Mesothelial cell of epicardium (in vitro differentiated cells): ENCODE measurements around the gene ATG2A. TPM values are rescaled to one million over a fixed set of nuclear protein-coding genes. Genes with fewer than 3 reads are reported as not detected.

Experiments
- DNase-seq, 2 experiments: peaks; one replicate each; pipeline ENCODE4 v3.0.0; 2021; ENCODE audit warnings: low spot score in 2 of 2; ENCODE audit not compliant: unreplicated experiment in 2 of 2
- H3K27ac Mint-ChIP-seq: 2 replicates; pipeline ENCODE4 v1.8.0; 2021; ENCODE audit warnings: mixed read lengths
- H3K27me3 Mint-ChIP-seq: 2 replicates; pipeline ENCODE4 v1.8.0; 2021; ENCODE audit warnings: low read depth, mixed read lengths
- H3K36me3 Mint-ChIP-seq: 2 replicates; pipeline ENCODE4 v1.8.0; 2021; ENCODE audit warnings: mixed read lengths
- H3K4me1 Mint-ChIP-seq: 2 replicates; pipeline ENCODE4 v1.8.0; 2021; ENCODE audit warnings: mixed read lengths
- H3K4me3 Mint-ChIP-seq: 2 replicates; pipeline ENCODE4 v1.8.0; 2021; ENCODE audit warnings: mild to moderate bottlenecking, moderate library complexity, mixed read lengths
- H3K9me3 Mint-ChIP-seq: 2 replicates; pipeline ENCODE4 v1.8.0; 2021; ENCODE audit warnings: mixed read lengths
- CTCF ChIP-seq: fragments of 200-600 bp; sonication (generic); IDR thresholded peaks from one replicate; pipeline ENCODE4 v1.5.0; 2021; ENCODE audit warnings: antibody characterized with exemption; ENCODE audit not compliant: unreplicated experiment
- total RNA-seq: library from RNA; stranded (reverse); gene quantifications from 3 replicates; pipeline ENCODE4 v1.2.1, GENCODE V29; 2021

The ATG2A gene
- total RNA-seq, 1 donor from 2014 or later, result 31.7 TPM

GRCh38 chr11:64892411-64892831, 24.6 kb downstream of the ATG2A start:
- Mint-ChIP-seq H3K9me3 (no peaks in the 10 kb centered on the region), H3K4me3 (no peak overlapping the region), H3K4me1 (peaks cover 11% of the 10 kb centered on the region), H3K27me3 (no peaks in the 10 kb centered on the region), H3K36me3 (peaks cover 6% of the 10 kb centered on the region), H3K27ac (no peak overlapping the region)
- DNase-seq, result no peak
- TF ChIP-seq CTCF, result no peak

GRCh38 chr11:64891880-64892279, 25.1 kb downstream of the ATG2A start:
- Mint-ChIP-seq H3K4me1 (peaks cover 13% of the 10 kb centered on the region), H3K36me3 (peaks cover 4% of the 10 kb centered on the region), H3K9me3 (no peaks in the 10 kb centered on the region), H3K27ac (no peak overlapping the region), H3K4me3 (no peak overlapping the region), H3K27me3 (no peaks in the 10 kb centered on the region)
- no peak for TF ChIP-seq CTCF
- DNase-seq, result no peak

GRCh38 chr11:64891215-64891848, 25.7 kb downstream of the ATG2A start:
- H3K4me3 Mint-ChIP-seq, result no peak overlapping the region
- peaks cover 13% of the 10 kb centered on the region for H3K4me1 Mint-ChIP-seq
- H3K9me3 Mint-ChIP-seq, result no peaks in the 10 kb centered on the region
- DNase-seq, result no peak
- TF ChIP-seq CTCF, result no peak
- H3K36me3 Mint-ChIP-seq, result peaks cover 4% of the 10 kb centered on the region
- H3K27me3 Mint-ChIP-seq, result no peaks in the 10 kb centered on the region
- H3K27ac Mint-ChIP-seq, result no peak overlapping the region

DNA sequence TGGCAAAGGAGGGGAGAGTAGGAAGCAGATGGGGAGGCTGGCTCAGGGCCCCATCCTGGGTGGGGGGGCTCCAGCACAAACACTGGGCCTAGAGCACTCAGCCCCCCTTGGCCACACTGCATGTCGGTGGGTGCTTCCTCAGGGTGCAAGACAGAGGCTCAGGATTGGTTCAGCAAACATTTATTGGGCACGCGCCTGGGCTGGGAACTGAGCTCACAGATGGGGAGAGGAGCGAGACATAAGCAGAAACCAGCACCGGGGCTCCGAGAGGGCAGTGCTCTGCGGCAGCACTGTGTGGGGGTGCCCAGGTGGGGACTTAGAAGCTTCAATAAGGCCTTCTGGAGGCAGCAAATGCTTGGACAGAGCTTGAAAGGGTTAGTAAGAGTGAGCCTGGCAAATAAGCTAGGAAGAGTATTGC, 26.5 kb downstream of the ATG2A start:
- Mint-ChIP-seq H3K36me3 (no peaks in the 10 kb centered on the region), H3K4me3 (no peak overlapping the region), H3K27ac (no peak overlapping the region), H3K9me3 (no peaks in the 10 kb centered on the region), H3K27me3 (no peaks in the 10 kb centered on the region), H3K4me1 (peaks cover 18% of the 10 kb centered on the region)
- TF ChIP-seq CTCF, result no peak
- no peak for DNase-seq

DNA sequence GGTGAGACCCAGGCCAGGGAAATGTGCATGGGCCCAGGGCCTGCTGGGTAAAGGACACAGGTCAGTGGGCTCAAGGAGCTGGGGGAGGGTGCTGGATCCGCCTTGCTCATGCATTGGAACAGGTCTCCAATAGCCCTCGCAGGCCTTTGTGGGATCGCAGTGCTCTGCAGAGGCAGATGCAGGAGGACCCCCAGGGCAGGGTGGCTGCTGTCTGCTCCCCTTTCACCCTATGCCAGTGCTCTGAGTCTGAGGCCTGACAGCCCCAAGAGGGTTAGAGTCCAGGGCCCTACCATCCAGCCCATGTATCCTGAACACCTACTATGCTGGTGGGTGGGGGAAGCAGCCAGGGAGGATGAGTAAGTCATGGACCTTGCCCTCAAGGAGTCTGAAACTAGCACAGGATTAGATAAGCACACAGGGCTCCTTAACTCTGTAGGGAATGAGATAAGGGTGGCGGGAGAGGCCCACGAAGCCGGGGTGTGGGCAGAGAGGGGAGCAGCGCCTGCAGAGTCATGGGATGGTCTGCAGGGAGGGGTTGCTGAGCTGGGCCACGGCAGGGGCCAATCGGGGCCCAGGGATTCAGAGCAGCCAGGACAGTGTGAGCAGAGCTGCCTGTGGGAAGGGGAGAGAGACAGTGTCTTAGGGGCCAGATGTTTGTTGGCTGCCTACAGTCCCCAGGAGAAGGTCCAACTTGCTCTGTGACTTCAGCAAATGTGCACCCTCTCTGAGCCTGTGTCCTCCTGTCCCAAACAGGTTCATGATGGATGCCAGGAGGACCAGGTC, 28.1 kb downstream of the ATG2A start:
- Mint-ChIP-seq H3K4me1 (peaks cover 20% of the 10 kb centered on the region), H3K36me3 (no peaks in the 10 kb centered on the region), H3K27ac (peak overlapping the region; percentile 53), H3K4me3 (no peak overlapping the region), H3K9me3 (no peaks in the 10 kb centered on the region), H3K27me3 (no peaks in the 10 kb centered on the region)
- DNase-seq, result no peak
- no peak for TF ChIP-seq CTCF
